ENCODE measurements around the gene ZSWIM3. TPM values are rescaled to one million over a fixed set of nuclear protein-coding genes. Genes with fewer than 3 reads are reported as not detected.

ZSWIM3 gene
- total and polyA plus RNA-seq, 2 of the 13 experiments (the other 11 are each of a cell fraction or from before 2014, with no cell fraction given): 5.2 to 5.8 TPM

- TF ChIP-seq ZBED4 (CRISPR knock-in tag; IDR thresholded peaks at IDR 0.05; ENCODE audit: borderline replicate concordance) (no peak), RFX1 (IDR thresholded peaks at IDR 0.05) (peak; percentile 77), ZNF746 (CRISPR knock-in tag; IDR thresholded peaks at IDR 0.05) (no peak), ZNF75D (CRISPR knock-in tag; IDR thresholded peaks at IDR 0.05; ENCODE audit: borderline replicate concordance) (no peak), PPARG (CRISPR knock-in tag; conservative IDR thresholded peaks at IDR 0.05) (no peak), ZNF530 (CRISPR knock-in tag; IDR thresholded peaks at IDR 0.05; ENCODE audit: low read depth) (no peak), HHEX (CRISPR knock-in tag; IDR thresholded peaks at IDR 0.05) (no peak), SMC3 (IDR thresholded peaks at IDR 0.05; ENCODE audit: low read length) (no peak), DDIT3 (CRISPR knock-in tag; IDR thresholded peaks at IDR 0.05) (no peak), ZNF274 (CRISPR knock-in tag; IDR thresholded peaks at IDR 0.05) (no peak), FOXA1 (IDR thresholded peaks at IDR 0.05) (no peak), FOXA1 (CRISPR knock-in tag; IDR thresholded peaks at IDR 0.05) (no peak), SMAD9 (CRISPR knock-in tag; IDR thresholded peaks at IDR 0.05) (no peak), ZNF782 (CRISPR knock-in tag; IDR thresholded peaks at IDR 0.05; ENCODE audit: borderline replicate concordance) (no peak; the same call in 1 of the 2 replicates), RERE (CRISPR knock-in tag; IDR thresholded peaks at IDR 0.05; ENCODE audit: low read depth) (no peak), SOX13 (IDR thresholded peaks at IDR 0.05) (no peak), SOX13 (CRISPR knock-in tag; conservative IDR thresholded peaks at IDR 0.05 in 1 of 2, IDR thresholded peaks at IDR 0.05 in 1 of 2) (no peak; a peak in 1 of 4 replicates), ZNF354B (CRISPR knock-in tag; IDR thresholded peaks at IDR 0.05) (no peak), HMG20B (CRISPR knock-in tag; conservative IDR thresholded peaks at IDR 0.05) (no peak), ZNF747 (CRISPR knock-in tag; IDR thresholded peaks at IDR 0.05; ENCODE audit: borderline replicate concordance) (no peak)
Observed at GRCh38 chr20:45911486-45912343, 54.3 kb downstream of the ZSWIM3 start, which contains the start of gene PLTP (continued).

Data from HepG2 (cell line).